Ovary (tissue), 9 donors: Measurements from ENCODE around the gene SYDE2. TPM values are rescaled to one million over a fixed set of nuclear protein-coding genes. Genes with fewer than 3 reads are reported as not detected.

Experiments
- DNase-seq, 5 donors: peaks; one replicate each; pipeline ENCODE4 v3.0.0-alpha.2; 2019 to 2020
- H3K27ac ChIP-seq, 2 donors: fragments of 200-600 bp; one replicate each; pipeline versions ENCODE4 v1.5.1 to v1.8.0; 2019 to 2022
- H3K27me3 ChIP-seq: fragments of 200-600 bp; one replicate; pipeline ENCODE4 v1.8.0; 2022
- H3K36me3 ChIP-seq: fragments of 200-600 bp; sonication (generic); one replicate; pipeline ENCODE4 v1.5.1; 2019
- H3K4me1 ChIP-seq: one replicate; pipeline ENCODE4 v1.8.1; 2013; ENCODE audit warnings: mild to moderate bottlenecking, moderate library complexity; ENCODE audit not compliant: insufficient read depth
- H3K4me3 ChIP-seq: fragments of 200-600 bp; sonication (generic); one replicate; pipeline ENCODE4 v1.5.1; 2017
- H3K9me3 ChIP-seq, 2 donors: fragments of 200-600 bp in 1 of 2; sonication (generic) in 1 of 2; one replicate each; pipeline versions ENCODE4 v1.5.1 to v1.8.1; 2013 to 2019; ENCODE audit warnings: mild to moderate bottlenecking in 1 of 2, moderate library complexity in 1 of 2
- EP300 ChIP-seq: sonication (generic); formaldehyde crosslinking; IDR thresholded peaks from one replicate; pipeline ENCODE4 v1.6.1; 2017; ENCODE audit warnings: antibody characterized with exemption
- POLR2A ChIP-seq: fragments of 450-650 bp; IDR thresholded peaks from one replicate; pipeline ENCODE4 v1.6.1; 2017; ENCODE audit warnings: antibody characterized with exemption, mild to moderate bottlenecking, moderate library complexity
- whole genome bisulfite sequencing, 3 donors: extraction: QIAGEN DNeasy Blood & Tissue Kit in 1 of 3; methylation state at CpG; one replicate each; pipeline versions ENCODE4 v1.1.5 to v1.1.7; 2013 to 2017; 5-methylcytosine and 5-hydroxymethylcytosine counted together
- intact Hi-C, 4 donors: fragments of 100-400 bp; cut with DNase I; formaldehyde crosslinking; loops; one replicate each; pipeline versions ENCODE4 v1.11.0 to v1.15.1; 2022 to 2023
- polyA plus RNA-seq, 2 donors: library from polyadenylated mRNA; stranded (reverse); fragments of 200-250 nt in 1 of 2; fragments of 350-450 nt in 1 of 2; fragmentation: Illumina TruSeq in 1 of 2; extraction: RNeasy Lipid Tissue Mini Kit (QIAGEN cat#74804) in 1 of 2; gene quantifications; one replicate each; pipeline ENCODE4 v1.2.3, GENCODE V29; 2013 to 2014
- total RNA-seq, 7 donors: library from RNA; depleted of rRNA in 2 of 7; stranded (reverse); fragments of >200 nt in 2 of 7; fragmentation: NEBNext Ultra II Directional in 3 of 7; extraction: Animal tissue kit (Norgen Biotek cat#: 25700) in 3 of 7; gene quantifications; one replicate each; pipeline versions ENCODE4 v1.1.0 to v1.2.4, GENCODE V29; 2016 to 2023
- TF ChIP-seq, protein P1 (sequence below), 3 donors: fragments of 450-650 bp in 2 of 3; fragments of 200-600 bp in 1 of 3; IDR thresholded peaks; one replicate each; pipeline versions ENCODE4 v1.5.1 to v1.8.0; 2016 to 2022; ENCODE audit warnings: antibody characterized with exemption in 3 of 3, mild to moderate bottlenecking in 1 of 3
- donor health status: DM: no; HTN: no; CAD: no; lungs with moderate emphysema.
- donor health status: DM: no; HTN: no; CAD: no.
- donor health status: Bipolar disorder and iron deficiency.
- donor health status: DM: yes; HTN: yes; CAD: no.
- donor health status: DM: no; HTN: no; CAD: no.
- donor health status: DM: yes; HTN: yes; CAD: no.

The SYDE2 gene
- total and polyA plus RNA-seq, 9 donors = 1.2 to 12.3 (median 7.7) TPM

DNA sequence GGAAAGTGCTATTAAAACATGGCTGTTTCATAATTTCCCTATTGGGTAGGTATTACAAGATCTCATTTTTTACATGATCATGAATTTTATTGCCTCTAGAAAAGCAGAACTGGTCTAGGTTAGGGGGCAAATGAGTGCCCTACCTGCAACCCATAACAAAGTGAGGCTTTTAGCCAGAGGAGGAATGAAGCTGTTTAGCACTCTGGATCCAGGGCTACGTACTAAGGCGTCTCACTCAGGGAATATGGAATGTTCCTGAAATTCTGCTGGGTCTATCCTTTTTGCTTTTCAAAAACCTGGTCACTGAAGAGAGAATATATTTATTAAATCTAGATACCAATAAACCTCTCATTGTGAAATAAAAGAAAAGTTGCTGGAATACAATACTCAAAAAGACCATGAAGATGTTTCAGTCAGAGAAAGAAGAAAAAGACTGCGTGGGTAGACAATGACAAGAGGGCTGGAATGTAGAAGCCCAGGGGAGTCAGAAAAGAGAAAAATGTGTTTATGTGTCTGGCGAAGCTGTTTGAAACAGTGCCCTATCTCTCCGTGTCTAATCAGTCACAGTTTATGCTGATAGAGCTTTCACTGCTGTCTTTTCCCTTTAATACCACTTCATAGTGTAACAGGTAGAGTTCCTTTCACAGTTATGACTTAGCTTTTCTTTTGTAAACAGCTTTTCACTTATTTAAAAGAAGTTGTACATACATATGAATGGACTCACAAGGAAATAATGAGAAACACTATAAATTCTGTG is 25.0 kb upstream of the SYDE2 start:
- no peaks in the 10 kb centered on the region for H3K27me3 ChIP-seq
- no peaks in the 10 kb centered on the region for H3K36me3 ChIP-seq
- intact Hi-C loops = no loop called here
- no peak overlapping the region for H3K27ac ChIP-seq
- no peak overlapping the region for H3K4me3 ChIP-seq
- H3K9me3 ChIP-seq = no peaks in the 10 kb centered on the region
- 23 to 39% (median 32%) methylated on average over 5 of the region's 5 CpGs for WGBS, 3 donors
- TF ChIP-seq EP300 (no peak), POLR2A (no peak)
- TF ChIP-seq, protein P1, sequence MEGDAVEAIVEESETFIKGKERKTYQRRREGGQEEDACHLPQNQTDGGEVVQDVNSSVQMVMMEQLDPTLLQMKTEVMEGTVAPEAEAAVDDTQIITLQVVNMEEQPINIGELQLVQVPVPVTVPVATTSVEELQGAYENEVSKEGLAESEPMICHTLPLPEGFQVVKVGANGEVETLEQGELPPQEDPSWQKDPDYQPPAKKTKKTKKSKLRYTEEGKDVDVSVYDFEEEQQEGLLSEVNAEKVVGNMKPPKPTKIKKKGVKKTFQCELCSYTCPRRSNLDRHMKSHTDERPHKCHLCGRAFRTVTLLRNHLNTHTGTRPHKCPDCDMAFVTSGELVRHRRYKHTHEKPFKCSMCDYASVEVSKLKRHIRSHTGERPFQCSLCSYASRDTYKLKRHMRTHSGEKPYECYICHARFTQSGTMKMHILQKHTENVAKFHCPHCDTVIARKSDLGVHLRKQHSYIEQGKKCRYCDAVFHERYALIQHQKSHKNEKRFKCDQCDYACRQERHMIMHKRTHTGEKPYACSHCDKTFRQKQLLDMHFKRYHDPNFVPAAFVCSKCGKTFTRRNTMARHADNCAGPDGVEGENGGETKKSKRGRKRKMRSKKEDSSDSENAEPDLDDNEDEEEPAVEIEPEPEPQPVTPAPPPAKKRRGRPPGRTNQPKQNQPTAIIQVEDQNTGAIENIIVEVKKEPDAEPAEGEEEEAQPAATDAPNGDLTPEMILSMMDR (IDR thresholded peaks at IDR 0.05) = no peak
- H3K4me1 ChIP-seq = peaks cover 4% of the 10 kb centered on the region
- no peak for DNase-seq

DNA sequence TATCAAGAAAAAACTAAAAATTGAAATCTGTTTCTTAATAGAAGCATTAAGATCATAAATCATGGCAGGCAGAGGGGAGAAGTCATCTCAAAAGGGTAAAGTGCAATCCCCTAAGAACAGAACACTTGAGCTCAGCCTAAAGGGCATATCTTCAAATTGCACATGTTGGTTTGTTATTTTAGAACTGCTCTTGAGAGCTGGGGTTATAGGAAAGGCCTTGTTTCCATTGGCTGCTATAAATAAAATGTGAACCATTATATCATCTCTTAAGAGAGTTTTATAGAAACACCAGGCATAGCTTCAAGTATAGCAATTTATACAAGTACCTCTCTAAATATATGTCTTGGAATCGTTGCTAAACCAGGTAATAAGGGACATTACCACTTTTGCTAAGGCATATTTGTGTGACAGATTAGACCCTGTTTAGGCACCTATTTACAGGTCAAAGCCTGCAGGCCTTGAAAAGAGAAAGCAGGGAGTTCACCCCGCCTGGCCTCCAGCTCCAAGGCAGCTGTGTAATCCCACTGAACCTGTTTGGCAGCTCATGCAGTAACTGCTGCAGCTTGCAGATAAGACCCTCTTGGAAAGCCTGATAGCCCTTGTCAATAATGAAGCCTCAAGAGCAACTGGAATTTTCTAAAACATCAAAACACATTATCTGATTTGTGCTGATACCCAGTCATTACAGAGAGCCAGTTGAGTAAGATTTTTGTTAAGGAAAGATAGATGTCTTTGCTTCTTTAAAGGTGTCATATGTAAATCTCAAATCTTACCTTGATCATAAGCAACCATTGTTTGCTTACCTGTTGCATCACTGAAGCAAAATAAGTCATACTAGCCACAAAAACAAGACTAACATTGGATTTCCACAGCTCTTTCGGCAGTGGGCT is 24.2 kb upstream of the SYDE2 start:
- no peaks in the 10 kb centered on the region for H3K27me3 ChIP-seq
- 27 to 52% (median 31%) methylated on average over 3 of the region's 3 CpGs for WGBS, 3 donors
- H3K36me3 ChIP-seq = no peaks in the 10 kb centered on the region
- DNase-seq = no peak
- no peak overlapping the region for H3K27ac ChIP-seq
- intact Hi-C loops = no loop called here
- no peak for TF ChIP-seq EP300
- no peak for TF ChIP-seq POLR2A
- TF ChIP-seq, protein P1 (IDR thresholded peaks at IDR 0.05) = no peak
- peaks cover 4% of the 10 kb centered on the region for H3K4me1 ChIP-seq
- no peak overlapping the region for H3K4me3 ChIP-seq
- no peaks in the 10 kb centered on the region for H3K9me3 ChIP-seq

DNA sequence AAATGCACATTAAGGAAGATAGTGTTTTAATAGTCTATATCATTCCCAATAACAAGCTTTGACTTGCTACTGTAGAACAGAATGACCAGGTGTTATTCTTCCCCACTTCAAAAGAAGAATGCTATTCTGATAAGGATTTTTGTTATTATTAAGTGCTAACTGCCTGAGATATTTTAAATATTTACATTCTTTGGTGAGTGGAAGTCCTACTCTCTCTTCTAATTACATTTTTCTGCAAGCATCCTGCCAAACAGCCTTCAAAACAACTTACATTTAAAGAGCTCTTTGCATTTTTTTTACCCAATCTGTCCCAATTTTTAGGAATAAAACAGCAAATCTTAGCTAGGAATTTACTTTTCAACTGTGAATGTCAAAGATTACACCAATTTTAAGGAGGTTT is 23.5 kb upstream of the SYDE2 start:
- intact Hi-C loops = no loop called here
- no peak for DNase-seq
- Histone ChIP-seq H3K27ac (no peak overlapping the region), H3K9me3 (no peaks in the 10 kb centered on the region), H3K36me3 (no peaks in the 10 kb centered on the region), H3K4me3 (no peak overlapping the region), H3K4me1 (peaks cover 4% of the 10 kb centered on the region), H3K27me3 (no peaks in the 10 kb centered on the region)
- TF ChIP-seq EP300 = no peak
- TF ChIP-seq, protein P1 (IDR thresholded peaks at IDR 0.05) = no peak
- TF ChIP-seq POLR2A = no peak

DNA sequence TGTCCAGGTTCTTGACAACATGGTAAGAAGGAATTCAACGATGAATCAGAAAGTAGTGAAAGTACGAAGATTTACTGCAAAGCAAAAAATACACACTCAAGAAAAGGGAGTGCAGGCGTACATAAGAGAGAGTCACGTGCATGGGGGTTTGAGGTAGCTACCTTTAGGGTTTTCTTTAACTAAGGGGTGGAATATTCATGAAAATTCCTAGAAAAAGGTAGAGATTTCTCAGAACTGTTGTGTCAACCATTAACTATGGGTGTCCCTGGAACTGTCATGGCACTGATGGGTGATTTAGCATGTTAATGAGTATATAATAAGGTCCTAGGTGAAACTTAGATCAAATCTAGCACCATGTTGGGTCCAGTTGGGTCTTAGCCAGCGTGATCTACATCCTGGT is 22.5 kb upstream of the SYDE2 start:
- Histone ChIP-seq H3K9me3 (no peaks in the 10 kb centered on the region), H3K4me3 (no peak overlapping the region), H3K36me3 (no peaks in the 10 kb centered on the region), H3K4me1 (peaks cover 4% of the 10 kb centered on the region), H3K27me3 (no peaks in the 10 kb centered on the region), H3K27ac (no peak overlapping the region)
- DNase-seq = no peak
- no peak for TF ChIP-seq POLR2A
- TF ChIP-seq EP300 = no peak
- TF ChIP-seq, protein P1 (IDR thresholded peaks at IDR 0.05) = no peak
- intact Hi-C loops = no loop called here
- WGBS, 3 donors = 73 to 87% (median 73%) methylated on average over 5 of the region's 5 CpGs
